ENCODE results near the gene SGCG.

DNA sequence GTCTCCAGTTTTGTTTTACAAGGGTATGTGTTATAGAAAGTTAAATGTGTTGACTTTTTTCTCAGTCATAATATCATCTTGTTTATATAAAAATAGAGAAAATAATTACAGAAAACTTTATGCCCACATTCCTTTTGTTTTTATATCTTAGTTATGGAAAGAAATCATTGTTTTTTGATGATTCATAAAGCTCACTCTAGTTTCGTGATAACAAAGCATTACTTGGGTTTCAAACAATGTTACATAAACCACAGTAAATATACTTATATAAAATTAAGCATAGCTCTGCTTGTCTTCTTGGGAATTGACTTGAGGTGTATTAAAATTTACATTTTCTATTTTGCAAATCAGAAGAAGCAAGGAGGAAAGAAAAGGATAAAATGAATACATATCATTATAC is 111.8 kb downstream of the SGCG start:
- TF ChIP-seq EZH2 (IDR thresholded peaks at IDR 0.05; ENCODE audit: borderline replicate concordance, insufficient read depth, low read length, poor library complexity, severe bottlenecking) (no peak), CTCF (IDR thresholded peaks at IDR 0.05; ENCODE audit: poor library complexity, severe bottlenecking) (no peak), REST (IDR thresholded peaks at IDR 0.05; ENCODE audit: borderline replicate concordance) (no peak), POLR2AphosphoS5 (IDR thresholded peaks at IDR 0.05) (no peak), RAD21 (conservative IDR thresholded peaks at IDR 0.05) (no peak), TAF1 (IDR thresholded peaks at IDR 0.05; ENCODE audit: low read depth) (no peak)
